Trophoblast cell (in vitro differentiated cells and primary cell): ENCODE measurements around the gene CILP2.
A peak's percentile ranks its signal among the peaks of the same experiment; 100 is the strongest.

ENCODE experiments used
- DNase-seq, 2 donors: peaks; one replicate each; pipeline ENCODE4 v3.0.0-alpha.2; 2016
- H2AFZ ChIP-seq: 2 replicates; pipeline ENCODE4 v1.6.1; 2013; ENCODE audit warnings: low read length, moderate library complexity, mild to moderate bottlenecking; ENCODE audit not compliant: insufficient read depth, poor library complexity
- H2AK5ac ChIP-seq: 2 replicates; pipeline ENCODE4 v1.6.1; 2013; ENCODE audit warnings: mild to moderate bottlenecking, low read length
- H2BK120ac ChIP-seq: 2 replicates; pipeline ENCODE4 v1.6.1; 2013; ENCODE audit warnings: low read length, mild to moderate bottlenecking, moderate library complexity; ENCODE audit not compliant: insufficient read depth, poor library complexity
- H2BK12ac ChIP-seq: 2 replicates; pipeline ENCODE4 v1.6.1; 2013; ENCODE audit warnings: mild to moderate bottlenecking, low read length, moderate library complexity
- H2BK5ac ChIP-seq: 2 replicates; pipeline ENCODE4 v1.6.1; 2013; ENCODE audit warnings: low read length, low read depth, moderate library complexity, mild to moderate bottlenecking; ENCODE audit not compliant: poor library complexity
- H3K14ac ChIP-seq: 2 replicates; pipeline ENCODE4 v1.6.1; 2013; ENCODE audit warnings: mild to moderate bottlenecking, low read length
- H3K18ac ChIP-seq: 2 replicates; pipeline ENCODE4 v1.6.1; 2013; ENCODE audit warnings: mild to moderate bottlenecking, low read length
- H3K23ac ChIP-seq: 2 replicates; pipeline ENCODE4 v1.6.1; 2013; ENCODE audit warnings: low read length
- H3K27ac ChIP-seq: 2 replicates; pipeline ENCODE4 v1.5.1; 2013; ENCODE audit warnings: low read depth, mild to moderate bottlenecking, inconsistent platforms, low read length, moderate library complexity
- H3K27me3 ChIP-seq: 2 replicates; pipeline ENCODE4 v1.6.1; 2013; ENCODE audit warnings: inconsistent platforms, mild to moderate bottlenecking, low read length, moderate library complexity; ENCODE audit not compliant: insufficient read depth
- H3K36me3 ChIP-seq, 2 experiments: 1 replicate in 1 of 2; 2 replicates in 1 of 2; pipeline ENCODE4 v1.6.1; 2013; ENCODE audit warnings: low read length in 2 of 2, mild to moderate bottlenecking in 2 of 2, moderate library complexity in 1 of 2; ENCODE audit not compliant: insufficient read depth in 2 of 2, control insufficient read depth in 1 of 2
- H3K4ac ChIP-seq: 2 replicates; pipeline ENCODE4 v1.6.1; 2013; ENCODE audit warnings: low read depth, mild to moderate bottlenecking, low read length, moderate library complexity
- H3K4me1 ChIP-seq, 2 experiments: 1 replicate in 1 of 2; 2 replicates in 1 of 2; pipeline ENCODE4 v1.6.1; 2013; ENCODE audit warnings: low read length in 2 of 2, mild to moderate bottlenecking in 2 of 2, moderate library complexity in 1 of 2; ENCODE audit not compliant: insufficient read depth in 2 of 2, control insufficient read depth in 1 of 2
- H3K4me2 ChIP-seq: 2 replicates; pipeline ENCODE4 v1.6.1; 2013; ENCODE audit warnings: inconsistent platforms, mild to moderate bottlenecking, low read length, moderate library complexity
- H3K4me3 ChIP-seq: 2 replicates; pipeline ENCODE4 v1.5.1; 2013; ENCODE audit warnings: mild to moderate bottlenecking, low read depth, low read length, inconsistent platforms
- H3K79me1 ChIP-seq: one replicate; pipeline ENCODE4 v1.6.1; 2013; ENCODE audit warnings: low read length
- H3K79me2 ChIP-seq: 2 replicates; pipeline ENCODE4 v1.6.1; 2013; ENCODE audit warnings: low read length, mild to moderate bottlenecking; ENCODE audit not compliant: control insufficient read depth, insufficient read depth, poor library complexity
- H3K9ac ChIP-seq: 2 replicates; pipeline ENCODE4 v1.6.1; 2013; ENCODE audit warnings: mild to moderate bottlenecking, low read length
- H3K9me3 ChIP-seq: 2 replicates; pipeline ENCODE4 v1.6.1; 2013; ENCODE audit warnings: low read depth, mild to moderate bottlenecking, control low read depth, inconsistent platforms, low read length; ENCODE audit not compliant: insufficient read depth
- H4K12ac ChIP-seq: 2 replicates; pipeline ENCODE4 v1.6.1; 2013; ENCODE audit warnings: low read depth, mild to moderate bottlenecking, low read length, moderate library complexity
- H4K8ac ChIP-seq: 2 replicates; pipeline ENCODE4 v1.6.1; 2013; ENCODE audit warnings: low read depth, mild to moderate bottlenecking, low read length, moderate library complexity
- H4K91ac ChIP-seq: one replicate; pipeline ENCODE4 v1.6.1; 2013; ENCODE audit warnings: low read depth, mild to moderate bottlenecking, low read length, moderate library complexity
- WGBS: extraction: QIAGEN DNeasy Blood & Tissue Kit; methylation state at CpG from one replicate; pipeline ENCODE4 v1.1.7; 2013; ENCODE audit warnings: missing lambda C conversion rate; ENCODE audit not compliant: insufficient read length, insufficient coverage; ENCODE audit errors: extremely low coverage; 5-methylcytosine and 5-hydroxymethylcytosine counted together

The CILP2 gene

GRCh38 chr19:19558055-19558454 is 20.0 kb downstream of the CILP2 start:
- Histone ChIP-seq H3K18ac (no peak overlapping the region), H3K23ac (no peak overlapping the region), H3K9ac (no peak overlapping the region), H2BK120ac (no peak overlapping the region), H3K27ac (no peak overlapping the region), H2BK12ac (no peak overlapping the region), H3K4ac (no peak overlapping the region), H3K14ac (no peak overlapping the region), H4K12ac (no peak overlapping the region), H3K27me3 (no peaks in the 10 kb centered on the region), H4K91ac (no peak overlapping the region), H3K9me3 (no peaks in the 10 kb centered on the region), H2AFZ (no peak overlapping the region), H3K4me2 (no peak overlapping the region), H3K36me3 (no peaks in the 10 kb centered on the region), H2BK5ac (no peak overlapping the region), H3K79me2 (no peaks in the 10 kb centered on the region), H4K8ac (no peak overlapping the region), H3K4me1 (no peaks in the 10 kb centered on the region), H3K4me3 (no peak overlapping the region), H2AK5ac (no peak overlapping the region), H3K79me1 (no peaks in the 10 kb centered on the region)
- no peak for DNase-seq
- WGBS = no CpG with 5 or more reads among the region's 15 CpGs

- no peaks in the 10 kb centered on the region for H3K79me2 ChIP-seq
- no peak overlapping the region for H3K4me3 ChIP-seq
- no peaks in the 10 kb centered on the region for H3K27me3 ChIP-seq
- H3K79me1 ChIP-seq = no peaks in the 10 kb centered on the region
- H2AK5ac ChIP-seq = no peak overlapping the region
- no peak overlapping the region for H2BK120ac ChIP-seq
- no peak for DNase-seq
- H3K23ac ChIP-seq = no peak overlapping the region
- H3K18ac ChIP-seq = no peak overlapping the region
- H4K91ac ChIP-seq = no peak overlapping the region
- no peak overlapping the region for H3K9ac ChIP-seq
- no peak overlapping the region for H4K8ac ChIP-seq
- no peak overlapping the region for H3K4me2 ChIP-seq
- H3K36me3 ChIP-seq = no peaks in the 10 kb centered on the region
- WGBS = no CpG with 5 or more reads among the region's 16 CpGs
- H3K27ac ChIP-seq = no peak overlapping the region
- peak overlapping the region; percentile 27 for H4K12ac ChIP-seq
- no peak overlapping the region for H2BK5ac ChIP-seq
- no peak overlapping the region for H3K4ac ChIP-seq
- no peak overlapping the region for H3K14ac ChIP-seq
- no peak overlapping the region for H2BK12ac ChIP-seq
- no peak overlapping the region for H2AFZ ChIP-seq
- no peaks in the 10 kb centered on the region for H3K4me1 ChIP-seq
- no peaks in the 10 kb centered on the region for H3K9me3 ChIP-seq
Measured at GRCh38 chr19:19558636-19559035, 20.6 kb downstream of the CILP2 start.

GRCh38 chr19:19559931-19560330 is 21.9 kb downstream of the CILP2 start:
- Histone ChIP-seq H3K4me2 (no peak overlapping the region), H3K4me1 (no peaks in the 10 kb centered on the region), H3K4ac (no peak overlapping the region), H4K12ac (no peak overlapping the region), H3K9me3 (no peaks in the 10 kb centered on the region), H2AFZ (no peak overlapping the region), H3K36me3 (no peaks in the 10 kb centered on the region), H3K79me1 (no peaks in the 10 kb centered on the region), H3K4me3 (no peak overlapping the region), H2BK5ac (no peak overlapping the region), H2BK120ac (no peak overlapping the region), H2BK12ac (no peak overlapping the region), H2AK5ac (no peak overlapping the region), H3K14ac (no peak overlapping the region), H4K91ac (no peak overlapping the region), H3K23ac (no peak overlapping the region), H3K27me3 (no peaks in the 10 kb centered on the region), H3K79me2 (no peaks in the 10 kb centered on the region), H4K8ac (no peak overlapping the region), H3K9ac (no peak overlapping the region), H3K18ac (no peak overlapping the region), H3K27ac (no peak overlapping the region)
- DNase-seq = no peak
- no CpG with 5 or more reads among the region's 4 CpGs for WGBS

GRCh38 chr19:19561946-19562664 is 24.0 kb downstream of the CILP2 start:
- DNase-seq = no peak
- Histone ChIP-seq H3K9me3 (no peaks in the 10 kb centered on the region), H3K27ac (no peak overlapping the region), H3K4me3 (no peak overlapping the region), H3K14ac (no peak overlapping the region), H3K36me3 (no peaks in the 10 kb centered on the region), H2AFZ (no peak overlapping the region), H4K12ac (no peak overlapping the region), H2BK12ac (no peak overlapping the region), H3K4ac (no peak overlapping the region), H2BK120ac (no peak overlapping the region), H3K4me2 (no peak overlapping the region), H3K79me2 (no peaks in the 10 kb centered on the region), H3K18ac (no peak overlapping the region), H3K4me1 (no peaks in the 10 kb centered on the region), H3K27me3 (no peaks in the 10 kb centered on the region), H2AK5ac (no peak overlapping the region), H3K79me1 (no peaks in the 10 kb centered on the region), H4K91ac (no peak overlapping the region), H4K8ac (no peak overlapping the region), H3K9ac (no peak overlapping the region), H3K23ac (no peak overlapping the region), H2BK5ac (no peak overlapping the region)
- WGBS = no CpG with 5 or more reads among the region's 26 CpGs
